K562 (cell line): ENCODE results near the gene C1QTNF6. TPM values are rescaled to one million over a fixed set of nuclear protein-coding genes. Genes with fewer than 3 reads are reported as not detected.

Experiments
- ATAC-seq: fragments of 200-7000 bp; cut with Tn5 transposase; 3 replicates; pipeline ENCODE4 v1.9.1; 2020; ENCODE audit warnings: moderate library complexity
- BruUV-seq: library from RNA; stranded (reverse); fragments of 400-500 nt; replicated peaks from 2 replicates; lab custom pipeline; 2021; lab: Mats Ljungman, UMichigan
- CTCF ChIA-PET: fragments of 300-600 bp; formaldehyde crosslinking; extraction: SDS; loops from one replicate; lab custom pipeline; 2021; ENCODE audit warnings: low intra/inter-chr PET ratio; lab: Yijun Ruan, JAX
- POLR2A ChIA-PET: fragments of 300-600, 350-650 bp; sonication (Branson Sonifier 250); formaldehyde crosslinking; extraction: SDS; loops from one replicate; lab custom pipeline; 2021; ENCODE audit warnings: antibody characterized with exemption, inconsistent platforms; lab: Yijun Ruan, JAX
- DNase-seq, 4 experiments: peaks; one replicate each; pipeline versions ENCODE4 v3.0.0 to v3.0.0-alpha.2; 2011 to 2018; ENCODE audit warnings: low spot score in 3 of 4, mixed read lengths in 3 of 4; ENCODE audit errors: extremely low read depth in 1 of 4
- FAIRE-seq: peaks from 2 replicates; lab custom pipeline; 2011; peaks lifted over from hg19 to GRCh38; lab: Jason Lieb, UNC
- H2AFZ ChIP-seq: 2 replicates; pipeline ENCODE4 v1.6.0; 2011; ENCODE audit warnings: low read depth, low read length, control low read depth, inconsistent platforms
- H3K27ac ChIP-seq: fragments of 200-600 bp; 3 replicates; pipeline ENCODE4 v1.8.0; 2011; ENCODE audit warnings: low read depth, mild to moderate bottlenecking, control low read depth, inconsistent platforms, low read length, moderate library complexity, mixed read lengths; ENCODE audit errors: extremely low read depth
- H3K27me3 ChIP-seq, 2 experiments: fragments of 300-600 bp in 1 of 2; 2 replicates in 1 of 2; 3 replicates in 1 of 2; pipeline versions ENCODE4 v1.6.0 to v1.8.0; 2011; ENCODE audit warnings: inconsistent platforms in 2 of 2, low read length in 2 of 2, mild to moderate bottlenecking in 1 of 2, mixed read lengths in 1 of 2, moderate library complexity in 1 of 2; ENCODE audit not compliant: control insufficient read depth in 2 of 2, insufficient read depth in 2 of 2
- H3K36me3 ChIP-seq: fragments of 300-600 bp; 3 replicates; pipeline ENCODE4 v1.8.0; 2011; ENCODE audit warnings: mild to moderate bottlenecking, low read length, inconsistent platforms; ENCODE audit not compliant: control insufficient read depth, insufficient read depth
- H3K4me1 ChIP-seq, 2 experiments: fragments of 200-600 bp in 1 of 2; replicated peaks in 1 of 2; 2 replicates in 1 of 2; 3 replicates in 1 of 2; pipeline versions ENCODE4 v1.5.1 to v1.8.0; 2011; ENCODE audit warnings: inconsistent platforms in 2 of 2, low read length in 2 of 2, mild to moderate bottlenecking in 1 of 2, mixed read lengths in 1 of 2, moderate library complexity in 1 of 2; ENCODE audit not compliant: control insufficient read depth in 2 of 2, insufficient read depth in 2 of 2
- H3K4me2 ChIP-seq: 2 replicates; pipeline ENCODE4 v1.6.1; 2011; ENCODE audit warnings: low read length, control low read depth, inconsistent platforms, mixed read lengths; ENCODE audit not compliant: insufficient read depth
- H3K4me3 ChIP-seq: fragments of 200-600 bp; sonication (generic), shearing (Covaris generic); 2 replicates; pipeline ENCODE4 v1.5.1; 2016; ENCODE audit warnings: control low read depth, inconsistent platforms
- H3K79me2 ChIP-seq: fragments of 200-600 bp; 3 replicates; pipeline ENCODE4 v1.8.0; 2011; ENCODE audit warnings: low read length, inconsistent platforms; ENCODE audit not compliant: control insufficient read depth, insufficient read depth
- H3K9ac ChIP-seq, 2 experiments: 2 replicates each; pipeline versions ENCODE4 v1.6.0 to v1.6.1; 2011; ENCODE audit warnings: low read depth in 2 of 2, low read length in 2 of 2, control low read depth in 1 of 2, inconsistent platforms in 1 of 2, mild to moderate bottlenecking in 1 of 2, mixed read lengths in 1 of 2; ENCODE audit not compliant: insufficient read depth in 1 of 2
- H3K9me1 ChIP-seq: one replicate; pipeline ENCODE4 v1.6.0; 2011; ENCODE audit warnings: inconsistent platforms, mild to moderate bottlenecking, low read length, moderate library complexity; ENCODE audit not compliant: control insufficient read depth, insufficient read depth
- H3K9me3 ChIP-seq: replicated peaks from 2 replicates; pipeline ENCODE4 v1.5.1; 2011; ENCODE audit warnings: low read depth, low read length, inconsistent platforms; ENCODE audit not compliant: control insufficient read depth, insufficient read depth
- H4K20me1 ChIP-seq: replicated peaks from 2 replicates; pipeline ENCODE4 v1.6.1; 2011; ENCODE audit warnings: low read length, inconsistent platforms, mixed read lengths; ENCODE audit not compliant: control insufficient read depth, insufficient read depth
- CBFA2T3 ChIP-seq: fragments of 450-650 bp; IDR thresholded peaks from 2 replicates; pipeline ENCODE4 v1.6.1; 2017
- GABPA ChIP-seq: fragments of 200-800 bp; sonication (Bioruptor generic); conservative IDR thresholded peaks from 2 replicates; pipeline ENCODE4 v1.6.1; 2016; ENCODE audit warnings: low read depth, missing genetic modification characterization, missing compliant biosample characterization
- KLF16 ChIP-seq: IDR thresholded peaks from 2 replicates; pipeline ENCODE4 v1.6.1; 2016; ENCODE audit warnings: antibody characterized with exemption
- RFX1 ChIP-seq: fragments of 450-650 bp; IDR thresholded peaks from 2 replicates; pipeline ENCODE4 v1.6.1; 2016; ENCODE audit warnings: mild to moderate bottlenecking, moderate library complexity
- SIX5 ChIP-seq, 2 experiments: IDR thresholded peaks; 2 replicates each; pipeline ENCODE4 v1.6.1; 2011; ENCODE audit warnings: low read length in 2 of 2, borderline replicate concordance in 1 of 2, low read depth in 1 of 2, mild to moderate bottlenecking in 1 of 2, moderate library complexity in 1 of 2; ENCODE audit not compliant: insufficient read depth in 1 of 2
- ZNF347 ChIP-seq: fragments of 450-650 bp; formaldehyde crosslinking; IDR thresholded peaks from 2 replicates; pipeline ENCODE4 v1.4.0; 2020; ENCODE audit warnings: low read depth, mild to moderate bottlenecking, moderate library complexity
- ZNF551 ChIP-seq: fragments of 250-450 bp; sonication (Bioruptor Pico); IDR thresholded peaks from 2 replicates; pipeline ENCODE4 v1.5.0; 2021; ENCODE audit warnings: mild to moderate bottlenecking, moderate library complexity
- WGBS: fragments of 100-300 bp; shearing (Covaris generic); methylation state at CpG from one replicate; pipeline ENCODE4 v1.1.6; 2016; ENCODE audit warnings: low coverage, mixed read lengths; ENCODE audit not compliant: insufficient coverage; ENCODE audit errors: missing lambda C conversion rate; 5-methylcytosine and 5-hydroxymethylcytosine counted together
- in situ Hi-C: fragments of 300-500 bp; cut with MboI; formaldehyde crosslinking; loops from 4 replicates; pipeline ENCODE4 v1.15.0; 2018; ENCODE audit warnings: inconsistent platforms, mixed read lengths
- intact Hi-C: fragments of 100-400 bp; cut with micrococcal nuclease; formaldehyde crosslinking; loops from 2 replicates; pipeline ENCODE4 v1.14.2; 2022
- polyA plus RNA-seq, 8 experiments: library from polyadenylated mRNA; depleted of rRNA in 4 of 8; stranded (reverse) in 5 of 8; unstranded in 3 of 8; fragments of >200 nt; fragmentation: Nextera tagmentation in 2 of 8; fragmentation: Illumina TruSeq in 1 of 8; extraction: Ambion mirVana in 2 of 8; extraction: Trizol in 1 of 8; gene quantifications; 2 replicates each; pipeline versions ENCODE4 v1.2.1 to v1.2.3, GENCODE V29; 2011 to 2014; ENCODE audit warnings: inconsistent platforms in 1 of 8, missing spikeins in 1 of 8
- total RNA-seq, 7 experiments: library from RNA; depleted of rRNA in 6 of 7; stranded (reverse); fragments of >200 nt in 6 of 7; fragmentation: Illumina TruSeq in 2 of 7; extraction: Trizol in 2 of 7; gene quantifications; 2 replicates each; pipeline versions ENCODE4 v1.2.1 to v1.2.3, GENCODE V29; 2011 to 2021; ENCODE audit warnings: low replicate concordance in 1 of 7
- TF ChIP-seq, protein P1 (sequence below), 2 experiments: fragments of 150-350 bp in 1 of 2; IDR thresholded peaks; 2 replicates each; pipeline ENCODE4 v1.6.1; 2012 to 2016; ENCODE audit warnings: low read depth in 2 of 2, low read length in 2 of 2, mild to moderate bottlenecking in 1 of 2, moderate library complexity in 1 of 2
- TF ChIP-seq, protein P2 (sequence below): fragments of 450-650 bp; formaldehyde crosslinking; IDR thresholded peaks from 2 replicates; pipeline ENCODE4 v1.4.0; 2022; ENCODE audit warnings: missing genetic modification characterization

Gene C1QTNF6
- total and polyA plus RNA-seq, 9 of the 15 experiments (the other 6 are each of a cell fraction or from before 2014, with no cell fraction given): 0.18 to 0.92 (median 0.55) TPM

DNA sequence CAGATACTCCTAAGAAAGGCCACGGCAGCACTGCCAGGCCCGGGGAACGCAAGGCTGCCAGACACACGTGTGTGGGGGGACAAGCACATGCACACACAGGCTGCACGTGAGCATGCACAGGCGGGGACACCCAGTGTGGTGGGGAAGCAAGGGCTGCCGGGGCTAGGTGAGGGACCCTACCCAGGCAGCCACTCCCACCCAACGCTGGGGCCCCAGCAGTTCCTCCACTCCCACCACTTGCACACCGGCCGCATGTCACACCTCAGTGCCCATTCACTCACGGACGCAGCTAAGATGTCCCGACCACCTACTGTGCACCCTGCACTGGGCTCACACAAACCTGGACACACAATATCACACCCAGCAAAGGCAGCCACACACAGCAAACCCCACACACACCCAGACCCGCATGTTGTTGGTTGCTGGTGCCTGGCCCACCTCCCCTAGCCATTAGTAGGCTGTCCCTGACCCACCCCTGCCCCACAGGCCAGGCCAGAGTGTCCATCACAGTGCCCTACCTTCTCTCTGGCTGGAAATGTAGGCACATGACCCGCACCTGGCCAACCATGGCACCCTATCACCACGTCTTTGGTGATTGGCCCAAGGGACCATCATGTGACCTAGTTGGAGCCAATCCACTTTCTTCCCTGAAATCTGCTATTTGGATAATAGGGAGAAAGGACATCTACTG, 15.5 kb upstream of the C1QTNF6 start (continued):
- TF ChIP-seq SIX5 (IDR thresholded peaks at IDR 0.05; ENCODE audit: borderline replicate concordance in 1 of 2, insufficient read depth in 1 of 2, low read depth in 1 of 2, low read length in 2 of 2): no peak
- TF ChIP-seq, protein P1, sequence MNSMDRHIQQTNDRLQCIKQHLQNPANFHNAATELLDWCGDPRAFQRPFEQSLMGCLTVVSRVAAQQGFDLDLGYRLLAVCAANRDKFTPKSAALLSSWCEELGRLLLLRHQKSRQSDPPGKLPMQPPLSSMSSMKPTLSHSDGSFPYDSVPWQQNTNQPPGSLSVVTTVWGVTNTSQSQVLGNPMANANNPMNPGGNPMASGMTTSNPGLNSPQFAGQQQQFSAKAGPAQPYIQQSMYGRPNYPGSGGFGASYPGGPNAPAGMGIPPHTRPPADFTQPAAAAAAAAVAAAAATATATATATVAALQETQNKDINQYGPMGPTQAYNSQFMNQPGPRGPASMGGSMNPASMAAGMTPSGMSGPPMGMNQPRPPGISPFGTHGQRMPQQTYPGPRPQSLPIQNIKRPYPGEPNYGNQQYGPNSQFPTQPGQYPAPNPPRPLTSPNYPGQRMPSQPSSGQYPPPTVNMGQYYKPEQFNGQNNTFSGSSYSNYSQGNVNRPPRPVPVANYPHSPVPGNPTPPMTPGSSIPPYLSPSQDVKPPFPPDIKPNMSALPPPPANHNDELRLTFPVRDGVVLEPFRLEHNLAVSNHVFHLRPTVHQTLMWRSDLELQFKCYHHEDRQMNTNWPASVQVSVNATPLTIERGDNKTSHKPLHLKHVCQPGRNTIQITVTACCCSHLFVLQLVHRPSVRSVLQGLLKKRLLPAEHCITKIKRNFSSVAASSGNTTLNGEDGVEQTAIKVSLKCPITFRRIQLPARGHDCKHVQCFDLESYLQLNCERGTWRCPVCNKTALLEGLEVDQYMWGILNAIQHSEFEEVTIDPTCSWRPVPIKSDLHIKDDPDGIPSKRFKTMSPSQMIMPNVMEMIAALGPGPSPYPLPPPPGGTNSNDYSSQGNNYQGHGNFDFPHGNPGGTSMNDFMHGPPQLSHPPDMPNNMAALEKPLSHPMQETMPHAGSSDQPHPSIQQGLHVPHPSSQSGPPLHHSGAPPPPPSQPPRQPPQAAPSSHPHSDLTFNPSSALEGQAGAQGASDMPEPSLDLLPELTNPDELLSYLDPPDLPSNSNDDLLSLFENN (IDR thresholded peaks at IDR 0.05; ENCODE audit: low read depth in 2 of 2, low read length in 2 of 2): no peak
- no peak for TF ChIP-seq CBFA2T3
- TF ChIP-seq ZNF347 (CRISPR knock-in tag): no peak
- TF ChIP-seq ZNF551 (CRISPR knock-in tag): no peak
- TF ChIP-seq KLF16: no peak

DNA sequence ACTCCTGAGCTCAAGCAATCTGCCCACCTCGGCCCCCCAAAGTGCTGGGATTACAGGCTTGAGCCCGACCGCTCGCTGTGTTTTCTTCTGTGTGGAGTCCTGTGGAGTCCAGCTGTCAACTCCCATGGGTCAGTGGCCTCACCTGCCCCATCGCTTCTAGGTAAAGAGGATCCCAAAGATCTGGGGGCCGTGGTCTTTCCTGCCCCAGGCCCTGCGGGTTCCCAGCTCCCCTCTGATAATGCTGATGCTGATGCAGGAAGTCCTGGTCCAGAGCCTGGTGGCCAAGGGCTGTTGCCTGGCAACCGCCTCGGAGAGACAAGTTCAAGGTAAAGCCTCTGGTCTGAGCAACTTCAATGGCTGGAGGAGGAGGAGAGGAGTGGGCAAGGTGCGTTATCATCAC, 14.7 kb upstream of the C1QTNF6 start:
- BruUV-seq: no TSS peak
- no peak overlapping the region for H3K9ac ChIP-seq

More for the DNA sequence above, 14.7 kb upstream of the C1QTNF6 start:
- Histone ChIP-seq H3K27ac (no peak overlapping the region), H3K79me2 (peaks cover 2% of the 10 kb centered on the region; the same call in 1 of the 3 replicates), H3K9me1 (no peaks in the 10 kb centered on the region), H3K9me3 (no peaks in the 10 kb centered on the region), H4K20me1 (no peaks in the 10 kb centered on the region), H3K4me3 (no peak overlapping the region), H3K4me2 (no peak overlapping the region), H3K4me1 (peaks cover 12 to 44% of the 10 kb centered on the region in 2 experiments), H3K36me3 (no peaks in the 10 kb centered on the region), H2AFZ (no peak overlapping the region), H3K27me3 (no peaks in the 10 kb centered on the region)
- POLR2A ChIA-PET: no interaction called here
- CTCF ChIA-PET: no interaction called here
- DNase-seq (no peak), FAIRE-seq (no peak), ATAC-seq (no peak)
- TF ChIP-seq RFX1 (peak; percentile 79), GABPA (tag) (no peak)
- TF ChIP-seq, protein P2, sequence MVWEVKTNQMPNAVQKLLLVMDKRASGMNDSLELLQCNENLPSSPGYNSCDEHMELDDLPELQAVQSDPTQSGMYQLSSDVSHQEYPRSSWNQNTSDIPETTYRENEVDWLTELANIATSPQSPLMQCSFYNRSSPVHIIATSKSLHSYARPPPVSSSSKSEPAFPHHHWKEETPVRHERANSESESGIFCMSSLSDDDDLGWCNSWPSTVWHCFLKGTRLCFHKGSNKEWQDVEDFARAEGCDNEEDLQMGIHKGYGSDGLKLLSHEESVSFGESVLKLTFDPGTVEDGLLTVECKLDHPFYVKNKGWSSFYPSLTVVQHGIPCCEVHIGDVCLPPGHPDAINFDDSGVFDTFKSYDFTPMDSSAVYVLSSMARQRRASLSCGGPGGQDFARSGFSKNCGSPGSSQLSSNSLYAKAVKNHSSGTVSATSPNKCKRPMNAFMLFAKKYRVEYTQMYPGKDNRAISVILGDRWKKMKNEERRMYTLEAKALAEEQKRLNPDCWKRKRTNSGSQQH: no peak
- in situ Hi-C loops (no loop called here), intact Hi-C loops (no loop called here)
- 60% methylated on average over 6 of the region's 10 CpGs for WGBS
